Activated CD4-positive, alpha-beta T cell treated with anti-CD3 and anti-CD28 coated beads for 36 hours (primary cell): Measurements from ENCODE around the gene UAP1L1. TPM values are rescaled to one million over a fixed set of nuclear protein-coding genes. Genes with fewer than 3 reads are reported as not detected.
"Not testable (repeated sequence)": the region's sequence is repeated elsewhere in the genome, so short reads cannot be mapped to it uniquely, and the experiment has no call there.

ENCODE experiments used
- ATAC-seq: fragments of 200-7000 bp; cut with Tn5 transposase; one replicate; pipeline ENCODE4 v1.10.0; 2021; ENCODE audit warnings: mild to moderate bottlenecking, moderate library complexity
- CTCF ChIA-PET: fragments of 350-600 bp; sonication (Branson Sonifier 250); formaldehyde crosslinking; loops from one replicate; lab custom pipeline; 2021; ENCODE audit warnings: antibody characterized with exemption; lab: Charles Lee
- POLR2A ChIA-PET: fragments of 350-600 bp; sonication (Branson Sonifier 250); formaldehyde crosslinking; loops from one replicate; lab custom pipeline; 2021; ENCODE audit warnings: antibody characterized with exemption, inconsistent platforms; lab: Charles Lee
- DNase-seq: peaks from one replicate; pipeline ENCODE4 v3.0.0-alpha.2; 2020
- H3K27ac Mint-ChIP-seq: one replicate; pipeline ENCODE4 v1.8.0; 2021; ENCODE audit warnings: mixed read lengths
- H3K27me3 Mint-ChIP-seq: one replicate; pipeline ENCODE4 v1.8.0; 2021; ENCODE audit warnings: mixed read lengths
- H3K36me3 Mint-ChIP-seq: one replicate; pipeline ENCODE4 v1.8.0; 2021; ENCODE audit warnings: low read depth, mixed read lengths
- H3K4me1 Mint-ChIP-seq: one replicate; pipeline ENCODE4 v1.8.0; 2021; ENCODE audit warnings: mixed read lengths
- H3K4me3 Mint-ChIP-seq: one replicate; pipeline ENCODE4 v1.8.0; 2021; ENCODE audit warnings: mild to moderate bottlenecking, moderate library complexity, mixed read lengths
- H3K9me3 Mint-ChIP-seq: one replicate; pipeline ENCODE4 v1.8.0; 2021; ENCODE audit warnings: low read depth, mixed read lengths
- intact Hi-C, 2 experiments: fragments of 100-400 bp; cut with DNase I in 1 of 2; cut with micrococcal nuclease in 1 of 2; formaldehyde crosslinking; loops; one replicate each; pipeline versions ENCODE4 v1.14.2 to v1.15.1; 2022 to 2024; cut with DNase I, micrococcal nuclease
- total RNA-seq, 2 experiments: library from RNA; stranded (reverse); gene quantifications; one replicate each; pipeline ENCODE4 v1.2.3, GENCODE V29; 2021

The UAP1L1 gene
- total RNA-seq, 2 experiments from 2014 or later = 12.5 to 14.4 TPM

DNA sequence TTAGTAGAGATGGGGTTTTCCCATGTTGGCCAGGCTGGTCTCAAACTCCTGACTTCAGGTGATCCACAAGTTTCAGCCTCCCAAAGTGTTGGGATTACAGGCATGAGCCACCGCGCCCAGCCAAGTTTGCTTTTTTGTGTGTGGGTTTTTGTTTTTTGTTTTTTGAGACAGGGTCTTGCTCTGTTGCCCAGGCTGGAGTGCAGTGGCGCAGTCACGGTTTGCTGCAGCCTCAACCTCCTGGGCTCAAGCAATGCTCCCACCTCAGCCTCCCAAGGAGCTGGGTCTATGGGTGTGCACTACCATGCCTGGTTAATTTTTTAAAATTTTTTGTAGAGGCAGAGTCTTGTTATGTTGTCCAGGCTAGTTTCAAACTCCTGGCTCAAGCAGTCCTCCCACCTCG, 43.8 kb upstream of the UAP1L1 start:
- H3K4me1 Mint-ChIP-seq = peaks cover 50% of the 10 kb centered on the region
- CTCF ChIA-PET = interaction anchor here (1.5 to 2.7 kb wide), 2 partner anchors 13 to 34 kb away, joined by 4 to 20 read pairs; partner anchors contain the start of gene NPDC1
- H3K27me3 Mint-ChIP-seq, ATAC-seq, H3K4me3 Mint-ChIP-seq, H3K27ac Mint-ChIP-seq, H3K36me3 Mint-ChIP-seq, POLR2A ChIA-PET, H3K9me3 Mint-ChIP-seq, DNase-seq: not testable (repeated sequence)
- intact Hi-C loops = loop anchor here in 1 of 2 experiments (10.0 kb wide), 1 partner anchor 189 kb away; the partner anchor contains the start of genes AJM1 and PHPT1

DNA sequence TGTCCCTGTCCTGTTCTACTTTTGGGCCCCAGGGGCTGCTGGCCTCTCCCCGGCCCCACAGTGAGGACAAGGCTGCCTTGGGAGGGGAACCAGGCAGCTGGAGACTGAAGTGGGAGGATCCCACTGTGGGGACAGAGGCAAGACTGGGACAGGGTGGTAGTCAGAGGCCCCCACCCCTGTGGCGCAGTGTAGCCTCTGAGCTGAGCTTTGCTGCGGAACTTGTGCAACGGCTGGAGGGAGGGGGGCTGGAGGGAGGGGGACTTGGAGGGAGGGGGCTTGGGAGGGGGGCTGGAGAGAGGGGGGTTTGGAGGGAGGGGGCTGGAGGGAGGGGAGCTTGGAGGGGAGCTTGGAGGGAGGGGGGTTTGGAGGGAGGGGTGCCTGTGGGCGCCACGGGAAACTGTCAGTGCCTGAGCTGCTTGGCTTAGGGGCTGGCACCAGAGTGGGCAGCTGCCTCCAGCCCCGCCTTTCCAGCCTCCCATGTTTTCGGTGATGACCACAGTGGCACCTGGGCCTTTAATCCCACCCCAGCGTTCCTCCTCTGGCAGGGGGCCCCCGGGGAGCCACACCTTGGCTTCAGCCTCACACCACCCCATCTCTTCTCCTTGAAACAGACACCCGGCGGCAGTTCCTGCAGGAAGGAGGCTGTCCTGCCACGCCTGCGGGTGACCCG, 43.1 kb upstream of the UAP1L1 start:
- Mint-ChIP-seq H3K9me3 (no peaks in the 10 kb centered on the region), H3K4me1 (peaks cover 45% of the 10 kb centered on the region), H3K27me3 (no peaks in the 10 kb centered on the region), H3K36me3 (no peaks in the 10 kb centered on the region), H3K27ac (peak overlapping the region; percentile 83), H3K4me3 (peak overlapping the region; percentile 66)
- no peak for DNase-seq
- ChIA-PET POLR2A (interaction anchor here (0.6 to 1.3 kb wide), 5 partner anchors 10 to 283 kb away, joined by 3 to 5 read pairs (median 4); no protein-coding TSS in a partner anchor), CTCF (interaction anchor here (0.6 to 2.7 kb wide), 32 partner anchors 7 to 305 kb away, joined by 3 to 32 read pairs (median 6); partner anchors contain the start of genes AJM1, MAN1B1, NPDC1 and PAXX)
- intact Hi-C loops = loop anchor here in 1 of 2 experiments (1.0 to 10.0 kb wide), 2 partner anchors 86 to 189 kb away; partner anchors contain the start of genes AJM1 and PHPT1
- no peak for ATAC-seq

DNA sequence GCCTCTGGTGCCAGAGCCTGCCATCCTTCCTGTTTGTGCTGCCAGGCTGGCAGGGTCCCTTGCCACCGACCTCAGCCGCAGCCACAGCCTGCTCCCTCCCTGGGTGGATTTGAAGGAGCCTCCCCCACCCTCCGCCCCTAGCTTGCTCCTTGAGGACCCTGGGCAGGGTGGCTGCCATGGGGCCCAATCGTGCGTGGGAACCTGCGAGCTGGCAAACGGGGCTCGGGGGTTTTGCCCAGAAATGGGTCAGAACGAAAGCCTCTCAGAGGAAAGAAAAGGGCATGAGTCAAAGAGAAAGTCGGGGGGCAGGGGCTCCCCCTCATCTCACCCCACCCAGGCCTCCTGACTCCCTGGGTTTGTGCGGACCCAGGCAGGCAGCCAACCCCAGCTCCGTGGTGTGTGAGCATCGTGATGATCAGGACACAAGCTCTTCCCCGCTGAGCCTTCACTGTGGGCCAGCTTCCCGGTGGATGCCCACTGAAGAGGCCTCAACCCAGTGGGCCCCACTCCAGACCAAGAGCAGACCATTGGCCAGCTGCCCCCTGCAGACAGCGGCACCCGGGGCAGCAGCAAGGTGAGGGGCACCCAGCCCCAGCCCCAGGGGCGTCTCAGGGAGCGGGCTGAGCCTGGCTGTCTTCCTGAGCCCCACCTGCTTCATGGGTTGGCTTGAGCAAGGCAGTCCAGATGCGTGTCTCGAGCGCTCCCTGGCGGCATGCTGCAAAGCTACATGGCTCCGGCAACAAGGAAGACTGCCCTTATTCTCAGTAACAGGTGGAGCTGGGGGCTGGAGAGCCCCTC, 42.4 kb upstream of the UAP1L1 start:
- DNase-seq (peak; percentile 96), ATAC-seq (peak; percentile 80)
- no peaks in the 10 kb centered on the region for H3K27me3 Mint-ChIP-seq
- H3K4me3 Mint-ChIP-seq = peak overlapping the region; percentile 66
- CTCF ChIA-PET = interaction anchor here (0.6 to 2.7 kb wide), 47 partner anchors 8 to 347 kb away, joined by 3 to 32 read pairs (median 4); partner anchors contain the start of genes AJM1, MAN1B1, NPDC1 and PAXX
- H3K27ac Mint-ChIP-seq = peak overlapping the region; percentile 83
- POLR2A ChIA-PET = interaction anchor here (0.6 to 1.3 kb wide), 6 partner anchors 10 to 284 kb away, joined by 3 to 5 read pairs (median 4); no protein-coding TSS in a partner anchor
- H3K4me1 Mint-ChIP-seq = peaks cover 38% of the 10 kb centered on the region
- H3K36me3 Mint-ChIP-seq = no peaks in the 10 kb centered on the region
- H3K9me3 Mint-ChIP-seq = no peaks in the 10 kb centered on the region
- intact Hi-C loops = loop anchor here (1.0 to 10.0 kb wide), 7 partner anchors 86 to 248 kb away; partner anchors contain the start of genes AJM1 (in 1 of the 2), FBXW5 (in 1 of the 2), PHPT1 (in 1 of the 2) and TMEM141 (in 1 of the 2)

DNA sequence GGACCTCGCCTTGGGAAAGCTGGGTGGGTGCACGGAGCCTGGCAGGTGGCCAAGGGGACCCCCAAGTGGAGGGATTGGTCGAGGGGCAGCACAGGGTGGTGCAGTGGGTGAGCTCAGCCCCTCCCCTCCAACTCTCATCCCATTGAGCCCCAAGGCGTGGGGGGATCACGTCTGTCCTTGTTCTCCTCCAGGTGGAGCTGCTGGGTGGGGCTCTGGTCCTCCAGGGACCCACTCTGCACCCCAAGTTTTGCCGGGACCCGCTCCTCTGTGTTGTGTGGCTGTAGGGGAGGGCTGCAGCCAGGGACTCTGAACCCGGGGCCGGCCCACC, 41.8 kb upstream of the UAP1L1 start:
- no peak overlapping the region for H3K27ac Mint-ChIP-seq
- H3K36me3 Mint-ChIP-seq = no peaks in the 10 kb centered on the region
- no peak for DNase-seq
- H3K27me3 Mint-ChIP-seq = no peaks in the 10 kb centered on the region
- ChIA-PET POLR2A (interaction anchor here (1.3 kb wide), 1 partner anchor 51 kb away, joined by 5 read pairs; no protein-coding TSS in a partner anchor), CTCF (interaction anchor here (0.5 to 2.7 kb wide), 39 partner anchors 9 to 347 kb away, joined by 3 to 32 read pairs (median 5); partner anchors contain the start of genes AJM1, NPDC1, PAXX and SAPCD2)
- intact Hi-C loops = loop anchor here (1.0 to 10.0 kb wide), 6 partner anchors 86 to 248 kb away; partner anchors contain the start of genes AJM1 (in 1 of the 2), FBXW5 (in 1 of the 2), PHPT1 (in 1 of the 2) and TMEM141 (in 1 of the 2)
- H3K4me3 Mint-ChIP-seq = peak overlapping the region; percentile 66
- no peak for ATAC-seq
- no peaks in the 10 kb centered on the region for H3K9me3 Mint-ChIP-seq
- peaks cover 33% of the 10 kb centered on the region for H3K4me1 Mint-ChIP-seq

DNA sequence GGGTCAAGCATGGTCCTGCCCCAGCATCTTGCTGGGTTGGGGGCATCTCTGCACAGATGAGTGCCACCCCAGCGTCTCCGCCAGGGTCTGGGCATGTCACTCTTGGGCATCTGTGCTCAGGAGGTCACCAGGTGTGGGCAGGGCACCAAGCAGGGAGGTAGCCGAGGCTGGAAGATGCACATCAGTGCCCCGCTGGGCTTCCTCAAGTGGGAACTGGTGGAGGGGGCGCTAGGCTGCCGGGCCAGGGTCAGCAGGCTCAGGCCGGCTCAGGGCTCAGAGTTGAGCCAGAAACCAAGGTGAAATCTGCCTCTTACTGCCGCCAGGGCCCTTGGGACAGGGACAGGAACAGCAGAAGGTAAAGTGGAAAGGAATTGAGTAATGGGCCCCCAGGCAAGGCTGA, 41.4 kb upstream of the UAP1L1 start:
- no peak for ATAC-seq
- Mint-ChIP-seq H3K9me3 (no peaks in the 10 kb centered on the region), H3K4me1 (peaks cover 28% of the 10 kb centered on the region), H3K27ac (no peak overlapping the region), H3K36me3 (no peaks in the 10 kb centered on the region), H3K27me3 (no peaks in the 10 kb centered on the region), H3K4me3 (no peak overlapping the region)
- ChIA-PET CTCF (interaction anchor here (0.5 to 2.3 kb wide), 21 partner anchors 9 to 348 kb away, joined by 3 to 32 read pairs (median 5); partner anchors contain the start of gene SAPCD2), POLR2A (no interaction called here)
- intact Hi-C loops = loop anchor here (1.0 to 10.0 kb wide), 6 partner anchors 87 to 249 kb away; partner anchors contain the start of genes AJM1 (in 1 of the 2), FBXW5 (in 1 of the 2), PHPT1 (in 1 of the 2) and TMEM141 (in 1 of the 2)
- no peak for DNase-seq

DNA sequence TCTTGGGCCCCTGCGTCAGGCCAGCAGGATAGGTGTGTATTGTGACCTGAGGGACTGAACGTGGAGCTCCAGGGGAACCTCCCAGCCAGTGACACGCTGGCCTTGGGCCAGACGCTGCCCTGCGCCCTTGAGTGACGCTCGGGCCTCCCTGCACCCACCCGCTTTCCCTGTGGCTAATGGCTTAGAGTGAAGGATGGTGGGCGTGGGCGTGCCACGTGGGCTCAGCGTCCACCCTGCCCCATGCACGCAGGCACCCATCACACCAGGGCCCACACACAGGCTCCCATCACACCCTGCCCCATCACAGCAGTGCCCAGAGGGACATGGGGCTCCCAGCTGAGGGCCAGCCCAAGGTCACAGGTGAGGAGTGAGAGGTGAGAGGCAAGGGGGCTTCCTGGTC, 40.3 kb upstream of the UAP1L1 start:
- intact Hi-C loops = loop anchor here in 1 of 2 experiments (10.0 kb wide), 1 partner anchor 192 kb away; the partner anchor contains the start of genes AJM1 and PHPT1
- H3K4me3 Mint-ChIP-seq = no peak overlapping the region
- ATAC-seq (no peak), DNase-seq (no peak)
- H3K27me3 Mint-ChIP-seq = no peaks in the 10 kb centered on the region
- no peaks in the 10 kb centered on the region for H3K9me3 Mint-ChIP-seq
- peaks cover 22% of the 10 kb centered on the region for H3K4me1 Mint-ChIP-seq
- POLR2A ChIA-PET = no interaction called here
- H3K36me3 Mint-ChIP-seq = no peaks in the 10 kb centered on the region
- CTCF ChIA-PET = interaction anchor here (1.9 to 3.2 kb wide), 3 partner anchors 7 to 31 kb away, joined by 4 to 12 read pairs (median 6); no protein-coding TSS in a partner anchor
- H3K27ac Mint-ChIP-seq = no peak overlapping the region

DNA sequence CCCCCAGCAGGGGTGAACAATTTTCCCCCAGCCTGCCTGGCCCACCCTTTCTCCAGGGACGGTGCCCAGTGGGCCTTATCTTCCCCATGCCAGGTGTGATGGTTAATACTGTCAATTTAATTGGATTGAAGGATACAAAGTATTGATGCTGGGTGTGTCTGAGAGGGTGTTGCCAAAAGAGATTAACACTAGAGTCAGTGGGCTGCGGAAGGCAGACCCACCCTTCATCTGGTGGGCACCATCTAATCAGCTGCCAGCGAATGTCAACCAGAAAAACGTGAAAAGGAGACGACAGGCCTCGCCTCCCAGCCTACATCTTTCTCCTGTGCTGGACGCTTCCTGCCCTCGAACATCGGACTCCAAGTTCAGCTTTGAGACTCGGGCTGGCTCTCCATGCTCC, 39.8 kb upstream of the UAP1L1 start:
- no peak overlapping the region for H3K4me3 Mint-ChIP-seq
- CTCF ChIA-PET = interaction anchor here (1.9 to 3.2 kb wide), 3 partner anchors 8 to 31 kb away, joined by 4 to 12 read pairs (median 6); no protein-coding TSS in a partner anchor
- no peak for ATAC-seq
- POLR2A ChIA-PET = no interaction called here
- H3K4me1 Mint-ChIP-seq = peaks cover 19% of the 10 kb centered on the region
- no peaks in the 10 kb centered on the region for H3K36me3 Mint-ChIP-seq
- no peak for DNase-seq
- H3K27ac Mint-ChIP-seq = no peak overlapping the region
- no peaks in the 10 kb centered on the region for H3K9me3 Mint-ChIP-seq
- intact Hi-C loops = loop anchor here in 1 of 2 experiments (10.0 kb wide), 1 partner anchor 193 kb away; the partner anchor contains the start of genes AJM1 and PHPT1
- H3K27me3 Mint-ChIP-seq = no peaks in the 10 kb centered on the region

DNA sequence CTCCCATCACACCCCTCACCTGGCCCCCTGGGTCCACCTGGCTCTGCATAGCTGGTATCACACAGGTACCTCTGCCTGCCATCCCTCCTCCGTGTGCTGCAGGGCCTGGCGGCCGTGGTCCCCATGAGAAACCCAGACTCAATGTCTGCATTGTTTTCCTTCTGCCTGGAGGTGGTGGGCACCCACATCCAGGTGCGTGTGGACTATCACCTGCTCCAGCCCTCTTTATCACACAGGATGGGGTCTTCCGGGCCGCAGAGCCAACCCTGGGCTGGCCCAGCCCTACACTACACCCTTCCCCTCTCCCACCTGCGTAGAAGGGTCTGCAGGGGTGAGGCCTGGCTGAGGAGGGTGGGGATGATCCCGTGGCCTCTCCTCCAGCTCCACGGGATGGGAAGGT, 38.4 kb upstream of the UAP1L1 start:
- Mint-ChIP-seq H3K9me3 (no peaks in the 10 kb centered on the region), H3K4me3 (no peak overlapping the region), H3K27me3 (peaks cover 6% of the 10 kb centered on the region), H3K27ac (no peak overlapping the region), H3K36me3 (no peaks in the 10 kb centered on the region), H3K4me1 (peaks cover 10% of the 10 kb centered on the region)
- intact Hi-C loops = loop anchor here in 1 of 2 experiments (10.0 kb wide), 1 partner anchor 194 kb away; the partner anchor contains the start of genes AJM1 and PHPT1
- DNase-seq (no peak), ATAC-seq (no peak)
- POLR2A ChIA-PET = no interaction called here
- CTCF ChIA-PET = interaction anchor here (0.7 to 3.2 kb wide), 2 partner anchors 9 to 51 kb away, joined by 3 to 12 read pairs; no protein-coding TSS in a partner anchor

DNA sequence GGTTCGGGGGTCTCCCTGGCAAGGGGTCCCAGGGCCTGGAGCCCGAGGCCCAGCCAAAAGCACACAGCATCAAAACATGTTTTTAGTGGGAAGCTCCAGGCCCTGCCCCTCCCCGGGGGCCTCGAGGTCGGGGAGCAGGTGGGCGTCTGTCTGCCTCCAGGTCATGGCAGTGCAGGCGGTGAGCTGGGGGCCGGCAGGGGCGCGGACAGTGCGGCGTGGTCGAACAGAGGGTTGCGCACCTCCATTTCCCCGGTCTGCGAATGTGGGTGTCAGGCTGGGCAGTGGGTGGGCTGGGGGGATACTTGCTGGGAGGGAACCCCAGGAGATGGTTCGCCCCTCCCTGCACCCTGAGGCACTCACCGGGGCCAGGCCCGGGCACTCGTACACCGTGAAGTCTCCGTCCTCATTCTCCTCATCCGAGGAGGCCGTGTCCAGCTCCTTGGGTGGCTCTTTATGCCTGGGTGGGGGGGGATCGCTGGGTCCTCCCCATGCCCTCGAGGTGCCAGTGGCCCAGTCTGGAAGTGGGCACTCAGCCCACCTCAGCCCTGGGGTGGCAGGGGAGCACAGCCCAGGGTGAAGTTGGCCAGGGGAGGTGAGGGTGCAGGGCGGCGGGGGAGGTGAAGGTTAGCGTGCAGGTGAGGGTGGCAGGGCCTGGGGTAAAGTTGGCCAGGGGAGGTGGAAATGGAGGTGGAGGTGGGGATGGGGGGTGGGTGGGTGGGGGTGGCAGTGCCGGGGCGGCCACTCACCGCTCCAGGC, 37.5 kb upstream of the UAP1L1 start:
- no peaks in the 10 kb centered on the region for H3K36me3 Mint-ChIP-seq
- no peak overlapping the region for H3K27ac Mint-ChIP-seq
- CTCF ChIA-PET = interaction anchor here (3.2 kb wide), 1 partner anchor 10 kb away, joined by 12 read pairs; no protein-coding TSS in a partner anchor
- no peaks in the 10 kb centered on the region for H3K9me3 Mint-ChIP-seq
- peaks cover 10% of the 10 kb centered on the region for H3K27me3 Mint-ChIP-seq
- H3K4me3 Mint-ChIP-seq = no peak overlapping the region
- DNase-seq (no peak), ATAC-seq (no peak)
- H3K4me1 Mint-ChIP-seq = peaks cover 9% of the 10 kb centered on the region
- POLR2A ChIA-PET = no interaction called here
- intact Hi-C loops = loop anchor here in 1 of 2 experiments (10.0 kb wide), 2 partner anchors 185 to 195 kb away; partner anchors contain the start of genes AJM1, CYSRT1, PHPT1 and RNF208

DNA sequence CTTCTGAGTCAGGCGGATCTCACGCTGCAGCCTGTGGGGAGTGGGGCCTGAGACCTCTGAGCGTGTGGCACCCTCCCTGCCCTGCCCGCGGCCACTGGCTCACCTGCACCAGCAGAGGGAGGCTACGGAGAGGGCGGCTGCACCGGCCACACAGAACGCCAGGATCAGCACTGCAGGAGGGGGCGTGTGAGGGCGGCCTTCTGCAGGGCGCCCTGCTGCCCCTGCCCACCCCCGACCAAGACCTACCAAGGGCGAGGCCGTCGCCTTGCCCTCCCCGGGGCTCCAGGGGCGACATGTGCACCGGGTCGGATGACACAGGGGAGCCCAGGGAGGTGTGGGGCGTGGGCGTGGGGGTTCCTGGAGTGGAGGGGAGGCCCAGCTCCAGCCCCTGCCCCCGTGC, 36.7 kb upstream of the UAP1L1 start:
- intact Hi-C loops = loop anchor here in 1 of 2 experiments (10.0 kb wide), 1 partner anchor 184 kb away; the partner anchor contains the start of genes CYSRT1, RNF208 and RNF224
- ATAC-seq = no peak

More for the DNA sequence above, 36.7 kb upstream of the UAP1L1 start:
- POLR2A ChIA-PET = no interaction called here
- Mint-ChIP-seq H3K4me1 (peaks cover 6% of the 10 kb centered on the region), H3K4me3 (no peak overlapping the region), H3K9me3 (no peaks in the 10 kb centered on the region), H3K27me3 (peaks cover 14% of the 10 kb centered on the region), H3K36me3 (no peaks in the 10 kb centered on the region), H3K27ac (no peak overlapping the region)
- DNase-seq = no peak
- CTCF ChIA-PET = no interaction called here
